ENCODE measurements around the gene PLCH2. TPM values are rescaled to one million over a fixed set of nuclear protein-coding genes. Genes with fewer than 3 reads are reported as not detected.
"Not testable (repeated sequence)": the region's sequence is repeated elsewhere in the genome, so short reads cannot be mapped to it uniquely, and the experiment has no call there.

PLCH2 gene
- total RNA-seq, 2 experiments from 2014 or later = 0.80 to 0.84 TPM

GRCh38 chr1:2547210-2548067 lies 71.3 kb downstream of the PLCH2 start:
- CTCF ChIA-PET = interaction anchor here (0.7 to 4.3 kb wide), 15 partner anchors 9 to 352 kb away, joined by 3 to 42 read pairs (median 6); partner anchors contain the start of genes FAAP20, PANK4, PRXL2B and TNFRSF14
- POLR2A ChIA-PET = interaction anchor here (0.7 to 4.5 kb wide), 12 partner anchors 9 to 156 kb away, joined by 3 to 46 read pairs (median 6); partner anchors contain the start of genes MORN1, PANK4, PEX10 and PRXL2B

- ChIA-PET POLR2A (interaction anchor here (0.7 to 4.5 kb wide), 14 partner anchors 8 to 157 kb away, joined by 3 to 46 read pairs (median 6); partner anchors contain the start of genes MORN1, PANK4, PEX10 and PRXL2B), CTCF (interaction anchor here (1.0 to 4.3 kb wide), 14 partner anchors 8 to 353 kb away, joined by 3 to 42 read pairs (median 6); partner anchors contain the start of genes FAAP20, PANK4, PRXL2B and TNFRSF14)
These were observed 72.0 kb downstream of the PLCH2 start for GRCh38 chr1:2548068-2548589.

GRCh38 chr1:2549367-2550029 lies 73.4 kb downstream of the PLCH2 start:
- ChIA-PET POLR2A (interaction anchor here (1.3 to 4.5 kb wide), 3 partner anchors 12 to 37 kb away, joined by 4 to 46 read pairs (median 28); partner anchors contain the start of genes PANK4 and PRXL2B), CTCF (interaction anchor here (1.1 to 4.3 kb wide), 3 partner anchors 14 to 134 kb away, joined by 3 to 42 read pairs (median 16); partner anchors contain the start of gene PANK4)

GRCh38 chr1:2550309-2550861 lies 74.3 kb downstream of the PLCH2 start:
- CTCF ChIA-PET, POLR2A ChIA-PET: not testable (repeated sequence)

GRCh38 chr1:2551544-2551943 lies 75.5 kb downstream of the PLCH2 start:
- CTCF ChIA-PET, POLR2A ChIA-PET: not testable (repeated sequence)

- POLR2A ChIA-PET = no interaction called here
- CTCF ChIA-PET = no interaction called here
These were observed 76.1 kb downstream of the PLCH2 start for GRCh38 chr1:2552189-2552588.

GRCh38 chr1:2553076-2553475 lies 77.0 kb downstream of the PLCH2 start:
- CTCF ChIA-PET = not testable (repeated sequence)

GRCh38 chr1:2553871-2554620 lies 78.0 kb downstream of the PLCH2 start:
- CTCF ChIA-PET = interaction anchor here (1.4 to 3.1 kb wide), 3 partner anchors 24 to 138 kb away, joined by 4 to 20 read pairs (median 9); no protein-coding TSS in a partner anchor
- POLR2A ChIA-PET = interaction anchor here (2.9 kb wide), 1 partner anchor 24 kb away, joined by 31 read pairs; no protein-coding TSS in a partner anchor

More at GRCh38 chr1:2553076-2553475, 77.0 kb downstream of the PLCH2 start:
- POLR2A ChIA-PET = not testable (repeated sequence)

GRCh38 chr1:2554621-2555387 lies 78.7 kb downstream of the PLCH2 start:
- POLR2A ChIA-PET = interaction anchor here (2.9 to 4.9 kb wide), 2 partner anchors 23 to 30 kb away, joined by 31 to 60 read pairs; partner anchors contain the start of gene PRXL2B
- CTCF ChIA-PET = interaction anchor here (1.4 to 3.1 kb wide), 4 partner anchors 23 to 139 kb away, joined by 4 to 20 read pairs (median 8); no protein-coding TSS in a partner anchor

Other genes starting within 250 kb of the PLCH2 start
- 10 to 100 TPM; 29.9 to 30.2 TPM for gene SKI, start 248.0 kb upstream of the PLCH2 start, total RNA-seq
- gene MORN1, start 84.7 kb upstream of the PLCH2 start, total RNA-seq = 1 to 10 TPM; 8.7 to 9.9 TPM
- 100 to 1,000 TPM; 188 to 209 TPM for gene RER1, start 84.4 kb upstream of the PLCH2 start, total RNA-seq
- gene PEX10, start 63.7 kb upstream of the PLCH2 start, total RNA-seq = 10 to 100 TPM; 22.6 to 24.2 TPM
- 10 to 100 TPM; 39.1 to 41.3 TPM for gene PANK4, start 50.3 kb downstream of the PLCH2 start, total RNA-seq
- gene HES5, start 54.0 kb downstream of the PLCH2 start, total RNA-seq = under 1 TPM; 0.21 to 0.23 TPM
- gene TNFRSF14, start 80.1 kb downstream of the PLCH2 start, total RNA-seq = 100 to 1,000 TPM; 141 to 153 TPM
- gene PRXL2B, start 110.5 kb downstream of the PLCH2 start, total RNA-seq = 10 to 100 TPM; 40.0 to 41.9 TPM
- under 1 TPM in 1 of 2 experiments, not detected in 1; 0.42 TPM for gene MMEL1, start 156.7 kb downstream of the PLCH2 start, total RNA-seq

Data from activated CD8-positive, alpha-beta memory T cell treated with anti-CD3 and anti-CD28 coated beads for 36 hours (primary cell).